SK-N-SH (cell line): ENCODE results near the gene PIK3CA. TPM values are rescaled to one million over a fixed set of nuclear protein-coding genes. Genes with fewer than 3 reads are reported as not detected.

Experiments
- CTCF ChIA-PET: fragments of 300-600, 350-600 bp; formaldehyde crosslinking; extraction: SDS; loops from one replicate; lab custom pipeline; 2021; lab: Yijun Ruan, JAX
- POLR2A ChIA-PET: fragments of 350-600 bp; sonication (Branson Sonifier 250); formaldehyde crosslinking; extraction: SDS; loops from one replicate; lab custom pipeline; 2020; ENCODE audit warnings: antibody characterized with exemption, inconsistent platforms; lab: Yijun Ruan, JAX
- DNase-seq: peaks from one replicate; pipeline ENCODE4 v3.0.0; 2012
- H2AFZ ChIP-seq: fragments of 200-600 bp; sonication (generic); 2 replicates; pipeline ENCODE4 v1.8.1; 2016; ENCODE audit warnings: antibody characterized with exemption, mild to moderate bottlenecking, low read depth
- H3F3A ChIP-seq: fragments of 200-600 bp; sonication (generic); replicated peaks from 2 replicates; pipeline ENCODE3; 2016; ENCODE audit warnings: antibody characterized with exemption, mild to moderate bottlenecking; ENCODE audit not compliant: insufficient read depth
- H3K27ac ChIP-seq, 2 experiments: fragments of 200-500 bp in 1 of 2; fragments of 200-600 bp in 1 of 2; sonication (Bioruptor generic) in 1 of 2; sonication (generic), shearing (Covaris generic) in 1 of 2; 2 replicates each; pipeline versions ENCODE4 v1.5.1 to v1.6.1; 2014 to 2016; ENCODE audit warnings: low read depth in 2 of 2, inconsistent platforms in 1 of 2, low read length in 1 of 2, mild to moderate bottlenecking in 1 of 2, mixed read lengths in 1 of 2
- H3K27me3 ChIP-seq: fragments of 200-600 bp; sonication (generic), shearing (Covaris generic); 2 replicates; pipeline ENCODE4 v1.6.1; 2016; ENCODE audit warnings: mixed run types; ENCODE audit not compliant: insufficient read depth
- H3K36me3 ChIP-seq, 2 experiments: fragments of 200-500 bp in 1 of 2; fragments of 200-600 bp in 1 of 2; sonication (Bioruptor generic) in 1 of 2; sonication (generic) in 1 of 2; replicated peaks in 1 of 2; 2 replicates each; pipeline versions ENCODE3 to v1.5.1; 2014 to 2016; ENCODE audit warnings: low read length in 1 of 2, mild to moderate bottlenecking in 1 of 2; ENCODE audit not compliant: insufficient read depth in 2 of 2, control insufficient read depth in 1 of 2
- H3K4me1 ChIP-seq, 2 experiments: fragments of 200-500 bp in 1 of 2; fragments of 200-600 bp in 1 of 2; sonication (Bioruptor generic) in 1 of 2; sonication (generic), shearing (Covaris generic) in 1 of 2; 2 replicates each; pipeline versions ENCODE4 v1.5.1 to v1.6.1; 2014 to 2016; ENCODE audit warnings: low read depth in 1 of 2, low read length in 1 of 2, mixed run types in 1 of 2; ENCODE audit not compliant: insufficient read depth in 2 of 2, control insufficient read depth in 1 of 2
- H3K4me2 ChIP-seq: fragments of 200-600 bp; sonication (generic), shearing (Covaris generic); 2 replicates; pipeline ENCODE4 v1.6.1; 2017; ENCODE audit warnings: mixed run types
- H3K4me3 ChIP-seq, 2 experiments: fragments of 200-500 bp in 1 of 2; fragments of 200-600 bp in 1 of 2; sonication (Bioruptor generic) in 1 of 2; sonication (generic), shearing (Covaris generic) in 1 of 2; 2 replicates each; pipeline versions ENCODE4 v1.5.1 to v1.8.1; 2014 to 2016; ENCODE audit warnings: low read depth in 2 of 2, inconsistent platforms in 1 of 2, low read length in 1 of 2, mild to moderate bottlenecking in 1 of 2, mixed read lengths in 1 of 2, moderate library complexity in 1 of 2
- H3K79me2 ChIP-seq: fragments of 200-600 bp; sonication (generic); 2 replicates; pipeline ENCODE4 v1.8.1; 2017; ENCODE audit warnings: mild to moderate bottlenecking; ENCODE audit not compliant: insufficient read depth
- H3K9ac ChIP-seq: fragments of 200-600 bp; sonication (generic); 2 replicates; pipeline ENCODE4 v1.6.1; 2017; ENCODE audit warnings: mixed run types
- H3K9me2 ChIP-seq: fragments of 200-600 bp; sonication (generic); 2 replicates; pipeline ENCODE4 v1.6.1; 2017; ENCODE audit warnings: mixed run types
- H3K9me3 ChIP-seq: fragments of 200-600 bp; sonication (generic); 2 replicates; pipeline ENCODE4 v1.6.1; 2017; ENCODE audit warnings: mixed run types, mild to moderate bottlenecking, moderate library complexity
- H4K20me1 ChIP-seq: fragments of 200-600 bp; sonication (generic); 2 replicates; pipeline ENCODE4 v1.6.1; 2017; ENCODE audit warnings: mild to moderate bottlenecking, mixed run types; ENCODE audit not compliant: insufficient read depth
- ELF1 ChIP-seq: IDR thresholded peaks from 2 replicates; pipeline ENCODE4 v1.4.0; 2012
- EP300 ChIP-seq, 2 experiments: IDR thresholded peaks; 2 replicates each; pipeline versions ENCODE4 v1.4.0 to v1.6.1; 2012; ENCODE audit warnings: borderline replicate concordance in 1 of 2, low read depth in 1 of 2, low read length in 1 of 2
- EZH2phosphoT487 ChIP-seq: fragments of 200-600 bp; sonication (generic); IDR thresholded peaks from 2 replicates; pipeline ENCODE4 v1.6.1; 2017; ENCODE audit warnings: low read depth, mixed run types, mild to moderate bottlenecking, antibody characterized with exemption, moderate library complexity, borderline replicate concordance
- FOXJ3 ChIP-seq: sonication (generic); formaldehyde crosslinking; IDR thresholded peaks from 2 replicates; pipeline ENCODE4 v1.5.1; 2020; ENCODE audit warnings: mild to moderate bottlenecking, missing genetic modification reagents
- GATA2 ChIP-seq: sonication (generic); formaldehyde crosslinking; IDR thresholded peaks from 2 replicates; pipeline ENCODE4 v1.5.0; 2020; ENCODE audit warnings: mild to moderate bottlenecking, missing genetic modification reagents
- JUND ChIP-seq: IDR thresholded peaks from 2 replicates; pipeline ENCODE4 v1.4.0; 2012
- MXI1 ChIP-seq: IDR thresholded peaks from 2 replicates; pipeline ENCODE4 v1.6.1; 2012; ENCODE audit warnings: mild to moderate bottlenecking, low read depth, low read length, improper control_type of control experiment
- NFIC ChIP-seq: IDR thresholded peaks from 2 replicates; pipeline ENCODE4 v1.4.0; 2012; ENCODE audit warnings: borderline replicate concordance
- RFX5 ChIP-seq: IDR thresholded peaks from 2 replicates; pipeline ENCODE4 v1.6.1; 2012; ENCODE audit warnings: mild to moderate bottlenecking, improper control_type of control experiment, low read length
- RXRA ChIP-seq: IDR thresholded peaks from 2 replicates; pipeline ENCODE4 v1.4.0; 2012; ENCODE audit warnings: low read depth, mild to moderate bottlenecking, borderline replicate concordance
- TCF12 ChIP-seq: IDR thresholded peaks from 2 replicates; pipeline ENCODE4 v1.4.0; 2012
- TEAD4 ChIP-seq: IDR thresholded peaks from 2 replicates; pipeline ENCODE4 v1.4.0; 2012; ENCODE audit warnings: mild to moderate bottlenecking, borderline replicate concordance; ENCODE audit not compliant: insufficient read depth
- YY1 ChIP-seq: IDR thresholded peaks from 2 replicates; pipeline ENCODE4 v1.4.0; 2012; ENCODE audit warnings: low read depth, mild to moderate bottlenecking
- WGBS: methylation state at CpG from one replicate; pipeline ENCODE4 v1.1.6; 2017; ENCODE audit warnings: low lambda C conversion rate; 5-methylcytosine and 5-hydroxymethylcytosine counted together
- polyA plus RNA-seq, 3 experiments: library from polyadenylated mRNA; depleted of rRNA; stranded (reverse); fragments of >200 nt; gene quantifications; 2 replicates each; pipeline ENCODE4 v1.2.3, GENCODE V29; 2012
- TF ChIP-seq, protein P1 (sequence below): fragments of 150-350 bp; IDR thresholded peaks from 2 replicates; pipeline ENCODE4 v1.6.1; 2017; ENCODE audit warnings: antibody characterized with exemption, low read length, low read depth, borderline replicate concordance
- TF ChIP-seq, protein P2 (sequence below): IDR thresholded peaks from 2 replicates; pipeline ENCODE4; 2012
- TF ChIP-seq, protein P3 (sequence below): IDR thresholded peaks from 2 replicates; pipeline ENCODE4 v1.4.0; 2012; ENCODE audit warnings: low read depth, borderline replicate concordance
- TF ChIP-seq, protein P4 (sequence below): IDR thresholded peaks from 2 replicates; pipeline ENCODE4 v1.6.1; 2012; ENCODE audit warnings: mild to moderate bottlenecking, low read depth, low read length, moderate library complexity
- TF ChIP-seq, protein P5 (sequence below): fragments of 150-350 bp; IDR thresholded peaks from 2 replicates; pipeline ENCODE4 v1.6.1; 2016; ENCODE audit warnings: mild to moderate bottlenecking, low read depth, low read length
- TF ChIP-seq, protein P6 (sequence below): IDR thresholded peaks from 2 replicates; pipeline ENCODE4 v1.4.0; 2012; ENCODE audit warnings: low read depth, borderline replicate concordance
- TF ChIP-seq, protein P7 (sequence below): IDR thresholded peaks from 2 replicates; pipeline ENCODE4 v1.4.0; 2012; ENCODE audit warnings: low read depth

PIK3CA gene
- polyA plus RNA-seq, 1 of the 3 experiments (the other 2 are of a cell fraction), result 3.2 TPM

DNA sequence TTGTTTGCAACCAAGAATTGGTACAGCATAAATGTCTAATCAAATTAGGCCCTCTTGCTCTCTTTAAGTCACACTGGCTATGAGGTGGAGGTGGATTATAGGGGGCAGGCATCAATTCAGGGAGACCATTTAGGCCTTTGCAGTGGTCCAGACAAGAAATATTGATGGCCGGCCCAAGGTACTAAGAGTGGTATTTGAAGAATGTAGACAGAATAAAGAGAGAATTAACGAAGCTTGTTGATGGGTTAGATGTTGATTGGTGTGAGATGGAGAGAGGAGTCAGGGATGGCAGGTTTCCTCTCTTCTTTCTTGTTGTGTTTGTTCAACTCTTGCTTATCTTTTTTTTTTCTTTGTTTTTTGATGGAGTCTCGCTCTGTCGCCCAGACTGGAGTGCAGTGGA lies 48.5 kb downstream of the PIK3CA start:
- Histone ChIP-seq H3K27me3 (no peaks in the 10 kb centered on the region), H3F3A (peaks cover 2% of the 10 kb centered on the region), H3K9ac (no peak overlapping the region), H4K20me1 (peaks cover 28% of the 10 kb centered on the region), H3K27ac (no peak overlapping the region), H3K9me3 (no peaks in the 10 kb centered on the region), H3K4me2 (0 out of 2 replicates have a peak overlapping the region, but pooled peaks have one; percentile 11), H3K4me1 (no peaks in the 10 kb centered on the region; a peak in 2 of 4 replicates), H3K4me3 (no peak overlapping the region), H3K36me3 (peaks cover 9 to 18% of the 10 kb centered on the region in 2 experiments), H3K9me2 (no peaks in the 10 kb centered on the region)
- WGBS, result 96% methylated on average over 4 of the region's 4 CpGs
- POLR2A ChIA-PET, result no interaction called here
- no peak for TF ChIP-seq TCF12
- TF ChIP-seq EZH2phosphoT487, result no peak
- TF ChIP-seq NFIC, result no peak
- TF ChIP-seq, protein P1, sequence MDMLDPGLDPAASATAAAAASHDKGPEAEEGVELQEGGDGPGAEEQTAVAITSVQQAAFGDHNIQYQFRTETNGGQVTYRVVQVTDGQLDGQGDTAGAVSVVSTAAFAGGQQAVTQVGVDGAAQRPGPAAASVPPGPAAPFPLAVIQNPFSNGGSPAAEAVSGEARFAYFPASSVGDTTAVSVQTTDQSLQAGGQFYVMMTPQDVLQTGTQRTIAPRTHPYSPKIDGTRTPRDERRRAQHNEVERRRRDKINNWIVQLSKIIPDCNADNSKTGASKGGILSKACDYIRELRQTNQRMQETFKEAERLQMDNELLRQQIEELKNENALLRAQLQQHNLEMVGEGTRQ, result no peak
- TF ChIP-seq ELF1, result no peak
- TF ChIP-seq MXI1, result no peak
- TF ChIP-seq, protein P2, sequence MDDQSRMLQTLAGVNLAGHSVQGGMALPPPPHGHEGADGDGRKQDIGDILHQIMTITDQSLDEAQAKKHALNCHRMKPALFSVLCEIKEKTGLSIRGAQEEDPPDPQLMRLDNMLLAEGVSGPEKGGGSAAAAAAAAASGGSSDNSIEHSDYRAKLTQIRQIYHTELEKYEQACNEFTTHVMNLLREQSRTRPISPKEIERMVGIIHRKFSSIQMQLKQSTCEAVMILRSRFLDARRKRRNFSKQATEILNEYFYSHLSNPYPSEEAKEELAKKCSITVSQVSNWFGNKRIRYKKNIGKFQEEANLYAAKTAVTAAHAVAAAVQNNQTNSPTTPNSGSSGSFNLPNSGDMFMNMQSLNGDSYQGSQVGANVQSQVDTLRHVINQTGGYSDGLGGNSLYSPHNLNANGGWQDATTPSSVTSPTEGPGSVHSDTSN, result no peak
- TF ChIP-seq JUND, result no peak
- TF ChIP-seq TEAD4, result no peak
- no peak for TF ChIP-seq YY1
- no peak for TF ChIP-seq FOXJ3 (CRISPR knock-in tag)
- TF ChIP-seq GATA2 (CRISPR knock-in tag), result no peak
- no peak for TF ChIP-seq RFX5
- TF ChIP-seq, protein P3, sequence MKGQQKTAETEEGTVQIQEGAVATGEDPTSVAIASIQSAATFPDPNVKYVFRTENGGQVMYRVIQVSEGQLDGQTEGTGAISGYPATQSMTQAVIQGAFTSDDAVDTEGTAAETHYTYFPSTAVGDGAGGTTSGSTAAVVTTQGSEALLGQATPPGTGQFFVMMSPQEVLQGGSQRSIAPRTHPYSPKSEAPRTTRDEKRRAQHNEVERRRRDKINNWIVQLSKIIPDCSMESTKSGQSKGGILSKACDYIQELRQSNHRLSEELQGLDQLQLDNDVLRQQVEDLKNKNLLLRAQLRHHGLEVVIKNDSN, result no peak
- no peak for TF ChIP-seq RXRA
- TF ChIP-seq, protein P4, sequence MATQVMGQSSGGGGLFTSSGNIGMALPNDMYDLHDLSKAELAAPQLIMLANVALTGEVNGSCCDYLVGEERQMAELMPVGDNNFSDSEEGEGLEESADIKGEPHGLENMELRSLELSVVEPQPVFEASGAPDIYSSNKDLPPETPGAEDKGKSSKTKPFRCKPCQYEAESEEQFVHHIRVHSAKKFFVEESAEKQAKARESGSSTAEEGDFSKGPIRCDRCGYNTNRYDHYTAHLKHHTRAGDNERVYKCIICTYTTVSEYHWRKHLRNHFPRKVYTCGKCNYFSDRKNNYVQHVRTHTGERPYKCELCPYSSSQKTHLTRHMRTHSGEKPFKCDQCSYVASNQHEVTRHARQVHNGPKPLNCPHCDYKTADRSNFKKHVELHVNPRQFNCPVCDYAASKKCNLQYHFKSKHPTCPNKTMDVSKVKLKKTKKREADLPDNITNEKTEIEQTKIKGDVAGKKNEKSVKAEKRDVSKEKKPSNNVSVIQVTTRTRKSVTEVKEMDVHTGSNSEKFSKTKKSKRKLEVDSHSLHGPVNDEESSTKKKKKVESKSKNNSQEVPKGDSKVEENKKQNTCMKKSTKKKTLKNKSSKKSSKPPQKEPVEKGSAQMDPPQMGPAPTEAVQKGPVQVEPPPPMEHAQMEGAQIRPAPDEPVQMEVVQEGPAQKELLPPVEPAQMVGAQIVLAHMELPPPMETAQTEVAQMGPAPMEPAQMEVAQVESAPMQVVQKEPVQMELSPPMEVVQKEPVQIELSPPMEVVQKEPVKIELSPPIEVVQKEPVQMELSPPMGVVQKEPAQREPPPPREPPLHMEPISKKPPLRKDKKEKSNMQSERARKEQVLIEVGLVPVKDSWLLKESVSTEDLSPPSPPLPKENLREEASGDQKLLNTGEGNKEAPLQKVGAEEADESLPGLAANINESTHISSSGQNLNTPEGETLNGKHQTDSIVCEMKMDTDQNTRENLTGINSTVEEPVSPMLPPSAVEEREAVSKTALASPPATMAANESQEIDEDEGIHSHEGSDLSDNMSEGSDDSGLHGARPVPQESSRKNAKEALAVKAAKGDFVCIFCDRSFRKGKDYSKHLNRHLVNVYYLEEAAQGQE, result no peak
- TF ChIP-seq EP300 (IDR thresholded peaks at IDR 0.05; ENCODE audit: borderline replicate concordance in 1 of 2, low read depth in 1 of 2, low read length in 1 of 2), result no peak
- TF ChIP-seq, protein P5, sequence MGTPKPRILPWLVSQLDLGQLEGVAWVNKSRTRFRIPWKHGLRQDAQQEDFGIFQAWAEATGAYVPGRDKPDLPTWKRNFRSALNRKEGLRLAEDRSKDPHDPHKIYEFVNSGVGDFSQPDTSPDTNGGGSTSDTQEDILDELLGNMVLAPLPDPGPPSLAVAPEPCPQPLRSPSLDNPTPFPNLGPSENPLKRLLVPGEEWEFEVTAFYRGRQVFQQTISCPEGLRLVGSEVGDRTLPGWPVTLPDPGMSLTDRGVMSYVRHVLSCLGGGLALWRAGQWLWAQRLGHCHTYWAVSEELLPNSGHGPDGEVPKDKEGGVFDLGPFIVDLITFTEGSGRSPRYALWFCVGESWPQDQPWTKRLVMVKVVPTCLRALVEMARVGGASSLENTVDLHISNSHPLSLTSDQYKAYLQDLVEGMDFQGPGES, result no peak
- TF ChIP-seq, protein P6, sequence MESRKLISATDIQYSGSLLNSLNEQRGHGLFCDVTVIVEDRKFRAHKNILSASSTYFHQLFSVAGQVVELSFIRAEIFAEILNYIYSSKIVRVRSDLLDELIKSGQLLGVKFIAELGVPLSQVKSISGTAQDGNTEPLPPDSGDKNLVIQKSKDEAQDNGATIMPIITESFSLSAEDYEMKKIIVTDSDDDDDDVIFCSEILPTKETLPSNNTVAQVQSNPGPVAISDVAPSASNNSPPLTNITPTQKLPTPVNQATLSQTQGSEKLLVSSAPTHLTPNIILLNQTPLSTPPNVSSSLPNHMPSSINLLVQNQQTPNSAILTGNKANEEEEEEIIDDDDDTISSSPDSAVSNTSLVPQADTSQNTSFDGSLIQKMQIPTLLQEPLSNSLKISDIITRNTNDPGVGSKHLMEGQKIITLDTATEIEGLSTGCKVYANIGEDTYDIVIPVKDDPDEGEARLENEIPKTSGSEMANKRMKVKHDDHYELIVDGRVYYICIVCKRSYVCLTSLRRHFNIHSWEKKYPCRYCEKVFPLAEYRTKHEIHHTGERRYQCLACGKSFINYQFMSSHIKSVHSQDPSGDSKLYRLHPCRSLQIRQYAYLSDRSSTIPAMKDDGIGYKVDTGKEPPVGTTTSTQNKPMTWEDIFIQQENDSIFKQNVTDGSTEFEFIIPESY, result no peak
- TF ChIP-seq, protein P7, sequence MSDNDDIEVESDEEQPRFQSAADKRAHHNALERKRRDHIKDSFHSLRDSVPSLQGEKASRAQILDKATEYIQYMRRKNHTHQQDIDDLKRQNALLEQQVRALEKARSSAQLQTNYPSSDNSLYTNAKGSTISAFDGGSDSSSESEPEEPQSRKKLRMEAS, result no peak
- TF ChIP-seq, all 33 proteins: peak for 0
- no peak for DNase-seq
- CTCF ChIA-PET, result interaction anchor here (1.1 kb wide), 1 partner anchor 119 kb away, joined by 3 read pairs; no protein-coding TSS in a partner anchor
- peaks cover 50% of the 10 kb centered on the region for H3K79me2 ChIP-seq
- H2AFZ ChIP-seq, result no peak overlapping the region
